HG02678 (cell line): ENCODE results near the gene ANKFN1.
A peak's percentile ranks its signal among the peaks of the same experiment; 100 is the strongest.
"Not testable (repeated sequence)": the region's sequence is repeated elsewhere in the genome, so short reads cannot be mapped to it uniquely, and the experiment has no call there.

ENCODE experiments used
- ATAC-seq: cut with Tn5 transposase; IDR thresholded peaks from one replicate; pipeline ENCODE4 v1.9.1; 2021; ENCODE audit warnings: mild to moderate bottlenecking, moderate library complexity; ENCODE audit not compliant: unreplicated experiment

ANKFN1 gene

GRCh38 chr17:56319531-56319930 lies 166.3 kb downstream of the ANKFN1 start:
- ATAC-seq, result peak; percentile 51

- ATAC-seq, result no peak
Measured at GRCh38 chr17:56320443-56320842, 167.2 kb downstream of the ANKFN1 start.

GRCh38 chr17:56322991-56323390 lies 169.7 kb downstream of the ANKFN1 start:
- ATAC-seq, result no peak

GRCh38 chr17:56324676-56325075 lies 171.4 kb downstream of the ANKFN1 start:
- ATAC-seq, result no peak

GRCh38 chr17:56325313-56326000 lies 172.2 kb downstream of the ANKFN1 start:
- no peak for ATAC-seq

- ATAC-seq, result no peak
Measured at GRCh38 chr17:56326001-56326359, 172.7 kb downstream of the ANKFN1 start.

- ATAC-seq, result no peak
Measured at GRCh38 chr17:56347639-56348038, 194.4 kb downstream of the ANKFN1 start.

- ATAC-seq, result no peak
Measured at GRCh38 chr17:56350592-56350991, 197.3 kb downstream of the ANKFN1 start.

GRCh38 chr17:56351675-56352074 lies 198.4 kb downstream of the ANKFN1 start:
- ATAC-seq, result no peak

- no peak for ATAC-seq
Measured at GRCh38 chr17:56358651-56359050, 205.4 kb downstream of the ANKFN1 start.

GRCh38 chr17:56359518-56359917 lies 206.2 kb downstream of the ANKFN1 start:
- no peak for ATAC-seq

- no peak for ATAC-seq
Measured at GRCh38 chr17:56367366-56367765, 214.1 kb downstream of the ANKFN1 start.

GRCh38 chr17:56373981-56374833 lies 220.9 kb downstream of the ANKFN1 start:
- no peak for ATAC-seq

GRCh38 chr17:56389356-56389755 lies 236.1 kb downstream of the ANKFN1 start:
- ATAC-seq, result no peak

GRCh38 chr17:56392321-56392720 lies 239.0 kb downstream of the ANKFN1 start:
- ATAC-seq, result no peak

- no peak for ATAC-seq
Measured at GRCh38 chr17:56393156-56393555, 239.9 kb downstream of the ANKFN1 start.

GRCh38 chr17:56395787-56396186 lies 242.5 kb downstream of the ANKFN1 start:
- ATAC-seq, result no peak

- ATAC-seq, result no peak
Measured at GRCh38 chr17:56407086-56407485, 253.8 kb downstream of the ANKFN1 start.

GRCh38 chr17:56412356-56412755 lies 259.1 kb downstream of the ANKFN1 start:
- not testable (repeated sequence) for ATAC-seq

GRCh38 chr17:56416682-56417351 lies 263.5 kb downstream of the ANKFN1 start:
- no peak for ATAC-seq

- ATAC-seq, result no peak
Measured at GRCh38 chr17:56424005-56424404, 270.7 kb downstream of the ANKFN1 start.

- no peak for ATAC-seq
Measured at GRCh38 chr17:56424543-56425044, 271.3 kb downstream of the ANKFN1 start.
